OCI-M2 (cell line): Measurements from ENCODE around the gene ZNRF3.
"Not testable (repeated sequence)": the region's sequence is repeated elsewhere in the genome, so short reads cannot be mapped to it uniquely, and the experiment has no call there.

Experiments
- DNase-seq: peaks from one replicate; lab custom pipeline; 2025; ENCODE audit not compliant: unreplicated experiment; lab: John Stamatoyannopoulos, UW

The ZNRF3 gene

DNA sequence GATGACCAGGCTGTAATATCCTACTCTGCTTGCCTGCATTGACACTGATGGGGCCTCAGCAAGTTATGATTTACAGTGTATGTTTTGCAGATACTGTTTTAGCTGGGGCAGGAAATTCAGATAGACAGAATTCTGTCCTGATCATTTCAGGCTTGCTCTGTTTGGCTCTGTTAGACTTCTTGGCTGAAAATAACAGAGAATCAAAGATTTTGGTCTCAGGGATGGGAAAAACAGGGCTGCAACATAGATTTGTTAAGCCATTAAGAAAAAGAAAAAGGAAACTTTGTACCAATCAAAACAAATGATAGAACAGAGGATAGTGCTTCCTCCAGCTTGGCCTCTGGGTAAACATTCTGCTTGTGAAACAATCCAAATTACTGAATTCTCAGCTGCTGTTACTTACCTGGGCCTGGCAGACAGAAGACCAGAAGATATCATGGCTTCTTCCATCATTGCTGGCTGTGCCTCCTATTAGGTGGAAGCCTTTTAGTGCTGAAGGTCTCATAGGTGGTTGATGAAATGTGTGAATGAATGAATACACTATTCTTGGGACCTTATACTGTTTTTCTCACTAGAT is 22.0 kb downstream of the ZNRF3 start:
- DNase-seq = no peak

DNA sequence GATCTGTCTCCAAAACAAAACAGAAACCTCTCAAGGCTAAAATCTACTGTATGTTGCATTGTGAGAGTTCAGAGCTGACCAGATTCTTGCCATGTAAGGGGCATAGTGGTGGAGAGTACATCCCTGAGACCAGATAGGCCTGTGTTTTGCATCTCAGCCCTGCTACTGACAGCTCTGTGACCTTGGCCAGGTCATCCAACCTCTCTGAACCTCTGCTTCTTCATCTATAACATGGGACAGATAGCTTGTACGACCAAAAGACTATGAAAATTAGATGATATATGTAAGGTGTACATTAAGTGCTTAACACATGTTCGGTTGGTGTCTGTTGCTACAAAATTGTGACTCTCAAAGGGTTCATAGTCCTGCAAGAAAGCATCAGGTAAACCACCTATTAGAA is 22.9 kb downstream of the ZNRF3 start:
- no peak for DNase-seq

DNA sequence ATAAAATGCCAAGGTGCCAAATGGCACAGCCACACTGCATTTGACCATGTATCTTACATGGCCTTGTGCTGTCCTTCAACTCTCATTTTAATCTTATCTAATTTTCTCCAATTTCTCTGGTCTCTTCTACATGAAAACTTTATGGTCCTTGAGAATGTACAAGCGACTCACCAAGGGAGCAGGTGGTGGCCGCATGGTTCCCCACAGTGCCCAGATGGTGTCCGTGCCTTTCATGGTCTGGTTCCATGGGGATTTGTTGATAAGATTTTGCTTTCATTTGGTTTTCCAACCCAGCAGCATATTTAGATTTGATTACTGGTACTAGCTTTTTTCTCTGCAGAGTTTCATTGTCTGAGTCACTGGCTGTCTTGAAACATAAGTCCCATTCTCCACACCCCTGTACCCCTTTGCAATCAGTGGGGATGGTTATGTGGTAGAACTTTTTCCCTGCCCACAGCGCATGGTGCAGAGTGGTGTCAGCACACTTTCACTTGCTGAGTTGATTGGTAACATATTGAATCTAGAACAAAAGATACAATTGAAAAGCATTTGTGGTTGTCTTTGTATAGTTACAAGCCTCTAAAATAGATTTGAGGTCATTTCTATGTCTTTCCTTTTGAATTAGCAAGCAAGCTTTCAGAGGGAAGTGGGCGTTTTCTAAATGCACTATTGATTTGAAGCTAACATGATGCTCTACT is 24.1 kb downstream of the ZNRF3 start:
- DNase-seq = no peak

DNA sequence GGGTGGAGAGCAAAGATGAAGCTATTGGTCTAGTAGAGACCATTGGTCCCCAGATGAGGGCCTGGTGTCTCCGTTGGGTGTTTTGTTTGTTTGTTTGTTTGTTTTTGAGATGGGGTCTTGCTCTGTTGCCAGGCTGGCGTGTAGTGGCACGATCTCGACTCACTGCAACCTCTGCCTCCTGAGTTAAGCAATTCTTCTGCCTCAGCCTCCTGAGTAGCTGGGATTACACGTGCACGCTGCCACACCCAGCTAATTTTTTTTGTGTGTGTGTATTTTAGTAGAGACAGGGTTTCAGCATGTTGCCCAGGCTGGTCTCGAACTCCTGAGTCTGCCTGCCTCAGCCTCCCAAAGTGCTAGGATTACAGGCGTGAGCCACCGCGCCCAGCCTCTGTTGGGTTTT is 25.4 kb downstream of the ZNRF3 start:
- not testable (repeated sequence) for DNase-seq

DNA sequence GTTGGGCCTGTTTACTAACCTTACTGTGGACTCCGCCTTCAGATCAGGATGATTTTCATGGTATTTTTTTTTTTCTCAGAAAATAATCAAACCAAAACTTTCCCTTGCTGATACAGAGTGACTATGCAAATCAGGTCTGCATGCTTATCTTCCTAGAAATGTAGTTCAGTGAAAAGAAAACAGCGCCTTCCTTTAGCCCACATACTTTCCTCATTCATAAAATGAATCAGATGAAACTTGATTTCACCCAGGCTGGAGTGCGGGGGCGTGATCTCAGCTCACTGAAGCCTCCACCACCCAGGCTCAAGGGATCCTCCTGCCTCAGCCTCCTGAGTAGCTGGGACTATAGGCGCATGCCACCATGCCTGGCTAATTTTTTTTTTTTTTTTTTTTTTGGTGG is 26.0 kb downstream of the ZNRF3 start:
- no peak for DNase-seq

DNA sequence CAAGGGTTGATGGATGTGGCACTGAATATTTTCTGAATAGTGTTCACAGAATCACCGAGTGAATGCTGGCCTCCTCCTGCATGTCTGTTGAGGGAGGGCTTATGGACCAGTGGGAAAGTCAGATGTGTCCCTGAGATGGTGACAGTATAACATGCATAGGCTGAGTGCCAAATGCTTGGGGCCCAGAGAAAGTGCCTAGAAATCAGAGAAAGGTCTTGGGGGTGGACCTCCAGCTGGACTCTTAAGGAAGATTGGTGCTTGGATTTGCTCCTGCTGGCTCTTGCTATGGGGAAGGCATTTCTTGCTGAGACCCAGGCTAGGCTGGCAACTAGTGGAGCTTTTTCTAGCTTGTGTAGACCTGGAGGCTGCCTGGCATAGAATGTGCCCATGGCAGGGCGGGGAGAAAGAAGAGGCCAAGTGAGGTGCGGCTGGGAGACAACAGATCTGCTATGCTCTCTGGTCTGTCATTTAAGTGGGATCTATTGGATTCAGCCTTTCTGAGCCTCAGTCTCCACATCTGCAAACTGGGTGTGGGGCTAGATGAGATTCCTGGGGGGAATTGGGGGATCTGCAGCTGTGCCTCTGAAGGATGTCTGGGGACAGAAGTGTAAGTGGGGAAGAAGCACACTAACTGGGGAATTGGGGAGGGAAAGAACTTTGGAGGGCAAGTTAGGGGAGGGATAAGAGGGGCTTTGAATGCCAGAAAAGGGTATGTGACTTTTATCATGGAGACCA is 27.4 kb downstream of the ZNRF3 start:
- DNase-seq = no peak

DNA sequence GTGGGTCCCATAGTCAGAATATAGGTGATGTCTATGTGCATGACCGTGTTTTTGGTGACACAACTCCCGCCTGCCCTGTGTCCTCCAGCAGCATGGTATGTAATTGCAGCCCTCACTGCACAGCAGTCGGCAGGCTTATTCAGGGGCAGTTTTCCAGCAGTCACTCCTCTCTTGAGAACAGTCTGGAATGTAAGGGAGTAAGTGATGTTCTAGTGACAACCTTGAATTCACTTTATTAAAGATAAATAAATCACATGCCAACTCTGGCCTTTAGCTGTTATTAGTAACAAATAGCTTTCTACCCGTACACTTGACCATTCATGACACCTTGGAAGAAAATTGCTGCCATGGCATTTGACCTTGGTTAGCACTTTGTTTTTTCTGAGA is 27.9 kb downstream of the ZNRF3 start:
- no peak for DNase-seq

DNA sequence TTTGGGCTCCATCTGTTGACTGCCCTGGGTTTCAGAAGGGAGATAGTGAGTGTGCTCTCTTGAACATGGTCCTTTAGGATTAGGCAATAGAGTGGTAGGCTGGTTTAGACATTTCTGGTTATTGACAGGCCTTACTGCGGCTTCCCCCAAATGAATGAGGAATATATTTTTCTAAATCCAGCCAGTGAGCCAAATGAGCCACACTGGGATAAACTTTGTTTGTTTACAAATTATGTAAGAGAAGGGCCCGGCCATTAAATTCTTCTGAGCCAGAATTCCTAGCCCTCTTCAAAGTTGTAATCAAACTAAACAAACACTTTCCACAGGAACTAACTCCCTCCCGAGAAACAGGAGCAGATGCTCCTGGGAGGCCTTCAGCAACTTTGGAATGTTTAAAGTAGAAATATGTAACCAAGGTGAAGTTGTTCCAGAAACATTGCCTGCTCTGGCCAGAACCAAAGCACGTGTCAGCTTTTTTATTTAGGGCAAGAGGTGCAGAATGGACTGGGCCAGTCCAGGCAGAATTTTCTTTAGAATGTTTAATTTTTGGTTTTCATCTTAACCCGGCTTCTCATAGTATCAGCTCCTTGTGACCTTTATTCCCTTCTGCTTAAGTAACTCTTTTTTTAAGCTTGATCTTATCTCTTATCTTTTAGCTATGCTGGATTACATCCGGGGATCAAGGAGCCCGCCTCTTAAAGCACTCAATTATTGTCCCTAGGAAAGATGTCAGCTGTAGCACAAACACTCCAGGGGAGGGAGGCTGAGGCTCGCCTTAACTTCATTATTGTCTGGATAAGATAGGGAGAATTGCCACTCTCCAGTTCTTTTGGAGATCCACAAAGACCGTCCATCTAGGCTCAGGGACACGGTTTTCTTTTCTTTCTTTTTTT is 28.7 kb downstream of the ZNRF3 start:
- no peak for DNase-seq

DNA sequence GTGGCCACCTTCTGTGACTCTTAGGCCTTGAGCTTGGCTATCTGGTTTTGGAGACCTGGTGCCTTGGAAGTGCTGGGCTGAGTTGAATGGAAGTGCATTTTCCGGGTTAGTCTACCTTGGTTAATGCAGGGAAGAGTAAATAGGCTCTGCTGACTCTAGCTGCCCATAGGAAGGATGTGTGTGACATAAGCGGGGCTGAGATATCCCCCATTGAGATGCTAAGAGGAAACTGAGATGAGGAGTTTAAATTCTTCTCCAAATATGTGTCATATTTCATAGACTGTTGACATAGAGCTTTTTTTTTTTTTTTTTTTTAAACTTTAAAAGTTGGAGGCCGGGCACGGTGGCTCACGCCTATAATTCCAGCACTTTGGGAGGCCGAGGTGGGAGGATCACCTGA is 30.8 kb downstream of the ZNRF3 start:
- no peak for DNase-seq

DNA sequence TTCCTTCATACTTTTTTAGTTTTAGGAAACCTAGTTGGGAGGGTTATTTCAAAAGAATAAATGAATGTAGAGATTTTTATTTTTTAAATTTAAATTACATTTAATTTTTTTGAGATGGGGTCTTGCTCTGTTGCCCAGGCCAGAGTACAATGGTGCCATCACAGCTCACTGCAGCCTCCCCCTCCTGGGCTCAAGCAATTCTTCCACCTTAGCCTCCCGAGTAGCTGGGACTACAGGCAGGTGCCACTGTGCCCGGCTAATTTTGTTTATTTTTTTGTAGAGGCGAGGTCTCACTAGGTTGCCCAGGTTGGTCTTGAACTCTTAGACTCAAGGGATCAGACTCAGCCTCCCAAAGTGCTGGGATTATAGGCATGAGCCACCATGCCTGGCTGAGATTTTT is 32.6 kb downstream of the ZNRF3 start:
- DNase-seq = no peak

DNA sequence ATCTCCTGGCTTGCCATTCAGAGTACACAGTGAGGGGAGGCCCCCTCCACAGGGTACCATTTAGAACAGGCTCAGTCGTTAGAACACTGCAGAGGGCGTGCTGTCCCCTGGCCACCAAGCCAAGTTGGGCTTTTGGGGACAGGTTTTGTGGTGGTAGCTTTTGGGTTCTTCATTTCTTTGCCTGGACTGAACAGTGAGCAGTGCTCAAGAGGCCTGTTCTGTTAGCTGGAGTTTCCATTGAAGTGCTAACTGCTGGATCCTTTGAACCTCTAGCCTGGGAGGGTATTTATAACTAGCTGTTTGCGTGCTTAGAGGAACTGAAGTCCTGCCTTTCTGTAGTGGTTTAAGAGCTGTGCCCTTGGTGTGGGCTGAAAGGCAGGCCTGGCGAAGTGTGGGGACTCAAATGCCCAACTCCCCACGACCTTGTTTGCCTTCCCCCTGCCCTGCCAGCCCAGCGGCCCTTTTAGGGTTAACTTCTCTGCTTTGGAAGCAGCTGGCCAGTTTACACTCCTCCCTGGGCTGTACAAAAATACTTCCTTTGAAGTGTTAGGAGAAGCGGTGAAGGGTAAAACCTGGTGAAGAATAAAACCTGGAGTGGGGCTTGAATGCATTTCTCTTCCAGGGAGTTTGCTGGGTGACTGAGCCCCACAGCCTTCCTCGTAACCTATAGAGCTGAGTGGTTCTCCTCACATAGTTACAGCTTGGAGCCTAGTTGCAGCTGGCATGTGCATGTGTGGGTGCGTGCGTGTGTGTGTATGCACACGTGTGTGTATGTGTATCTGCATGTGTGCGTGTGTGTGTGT is 34.6 kb downstream of the ZNRF3 start:
- DNase-seq = no peak

DNA sequence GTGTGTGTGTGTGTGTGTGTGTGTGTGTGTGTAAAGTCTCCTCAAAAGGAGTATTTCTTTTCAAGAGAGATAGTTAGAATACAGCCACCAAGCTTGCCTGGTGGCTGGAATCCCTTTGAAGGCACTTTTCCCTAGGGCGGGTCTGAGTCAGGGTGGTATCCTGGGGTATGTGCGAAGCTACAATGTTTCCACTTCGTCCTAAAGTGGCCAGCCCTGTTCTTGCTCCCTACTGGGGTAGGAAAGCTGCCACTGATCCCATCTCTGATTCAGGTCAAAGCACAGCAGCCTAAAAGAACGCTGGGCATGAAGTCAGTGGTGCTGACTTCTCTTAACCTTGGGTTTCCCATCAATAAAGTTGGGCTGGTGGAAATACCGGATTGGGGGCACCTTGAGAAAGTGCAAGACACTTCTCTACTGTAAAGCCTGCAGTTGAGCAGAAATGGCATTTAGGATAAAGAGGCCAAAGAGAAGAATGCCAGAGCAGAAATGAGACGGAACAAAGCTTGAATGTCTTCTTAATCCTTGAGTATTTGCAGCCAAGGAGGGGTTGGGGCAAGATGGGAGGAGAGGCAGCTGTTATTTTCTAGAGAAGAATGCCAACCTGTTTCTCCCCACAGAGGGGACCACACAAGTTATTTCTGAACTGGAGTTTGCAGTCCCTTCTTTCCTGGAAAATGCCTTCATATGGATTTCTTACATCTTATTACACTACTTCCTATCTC is 35.3 kb downstream of the ZNRF3 start:
- no peak for DNase-seq

DNA sequence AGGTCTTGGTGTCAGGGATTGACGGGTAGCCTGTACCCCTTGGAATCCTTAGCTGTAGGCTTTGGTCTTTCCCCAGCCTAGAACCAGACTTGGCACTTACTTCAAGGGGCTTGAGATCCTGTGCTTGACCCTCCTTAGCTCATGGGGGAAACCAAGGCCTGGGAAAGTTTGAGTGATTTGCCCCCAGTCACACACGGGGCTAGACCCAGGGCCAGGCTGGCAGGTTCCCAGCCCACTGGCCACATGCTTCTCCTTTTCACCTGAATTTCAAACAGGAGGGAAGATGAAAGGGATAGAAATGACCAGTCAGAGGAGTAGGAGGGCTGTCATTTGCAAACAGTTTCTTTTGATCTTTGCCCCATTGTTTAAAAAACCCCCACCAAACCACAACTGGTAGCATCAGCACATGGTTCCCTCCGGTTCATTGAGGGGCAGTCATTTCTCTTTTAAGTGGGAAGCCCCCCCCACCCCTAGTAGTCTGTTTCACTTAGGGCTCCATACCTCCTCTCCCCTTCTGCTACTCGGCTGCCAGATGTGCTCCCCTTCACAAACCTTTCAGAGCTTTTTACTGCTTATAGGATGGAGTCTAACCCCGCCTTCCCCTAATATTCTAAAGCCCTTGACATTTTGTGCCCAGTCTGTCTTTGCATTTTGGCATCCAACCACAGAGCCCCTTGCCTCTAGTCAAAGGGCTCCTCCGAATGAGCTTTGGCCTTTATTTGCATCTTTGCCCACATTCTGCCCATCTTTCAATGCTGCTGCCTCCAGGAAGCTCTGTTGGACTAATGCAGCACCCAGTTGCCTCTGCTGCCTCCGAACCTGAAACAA is 37.6 kb downstream of the ZNRF3 start:
- DNase-seq = no peak

DNA sequence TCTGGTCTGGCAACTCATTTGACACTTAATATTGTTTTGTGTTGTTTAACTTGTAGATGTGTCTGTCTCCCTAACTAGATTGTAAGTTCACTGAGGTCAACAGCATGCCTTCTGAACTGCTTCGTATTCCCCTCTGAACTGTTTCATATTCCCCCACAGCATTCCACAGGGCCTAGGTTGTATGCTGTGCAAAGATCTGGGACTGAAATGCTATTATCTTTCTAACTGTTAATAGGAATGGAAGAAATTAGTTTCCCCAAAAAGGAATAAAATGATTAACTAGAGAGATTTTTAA is 38.2 kb downstream of the ZNRF3 start:
- no peak for DNase-seq

DNA sequence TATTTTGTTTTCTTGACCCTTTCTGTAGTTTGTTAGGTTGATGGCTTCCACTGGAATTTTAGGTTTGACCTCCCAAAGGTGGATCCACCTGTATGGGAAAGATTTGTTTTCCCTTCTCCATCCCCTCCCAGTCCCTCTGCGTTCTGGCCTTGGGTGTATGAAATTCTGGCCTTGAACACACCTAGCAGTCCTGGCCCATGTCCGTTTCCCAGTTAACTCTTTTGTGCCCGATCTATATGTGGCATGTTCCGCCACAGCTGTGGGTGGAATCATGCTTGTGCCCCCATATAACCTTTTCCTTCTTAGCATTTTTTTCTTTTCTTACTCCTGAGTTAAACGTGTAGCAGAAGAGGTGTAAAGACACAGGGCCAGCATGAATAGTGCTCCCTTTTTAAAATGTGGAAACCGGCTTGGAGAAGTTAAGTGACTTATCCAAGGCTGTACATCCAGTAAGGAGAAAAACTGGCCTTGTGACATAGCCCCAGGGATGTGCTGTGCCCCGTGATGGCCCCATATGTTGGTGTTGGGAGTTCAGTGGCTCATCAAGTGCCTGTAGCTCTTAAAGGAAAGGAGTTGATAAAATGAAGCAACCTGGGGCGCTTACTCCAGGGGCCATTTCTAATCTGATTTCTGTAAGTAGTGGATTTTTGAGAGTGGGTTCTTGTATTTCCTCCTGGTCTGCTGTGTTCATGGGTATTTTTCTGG is 39.3 kb downstream of the ZNRF3 start:
- DNase-seq = no peak

DNA sequence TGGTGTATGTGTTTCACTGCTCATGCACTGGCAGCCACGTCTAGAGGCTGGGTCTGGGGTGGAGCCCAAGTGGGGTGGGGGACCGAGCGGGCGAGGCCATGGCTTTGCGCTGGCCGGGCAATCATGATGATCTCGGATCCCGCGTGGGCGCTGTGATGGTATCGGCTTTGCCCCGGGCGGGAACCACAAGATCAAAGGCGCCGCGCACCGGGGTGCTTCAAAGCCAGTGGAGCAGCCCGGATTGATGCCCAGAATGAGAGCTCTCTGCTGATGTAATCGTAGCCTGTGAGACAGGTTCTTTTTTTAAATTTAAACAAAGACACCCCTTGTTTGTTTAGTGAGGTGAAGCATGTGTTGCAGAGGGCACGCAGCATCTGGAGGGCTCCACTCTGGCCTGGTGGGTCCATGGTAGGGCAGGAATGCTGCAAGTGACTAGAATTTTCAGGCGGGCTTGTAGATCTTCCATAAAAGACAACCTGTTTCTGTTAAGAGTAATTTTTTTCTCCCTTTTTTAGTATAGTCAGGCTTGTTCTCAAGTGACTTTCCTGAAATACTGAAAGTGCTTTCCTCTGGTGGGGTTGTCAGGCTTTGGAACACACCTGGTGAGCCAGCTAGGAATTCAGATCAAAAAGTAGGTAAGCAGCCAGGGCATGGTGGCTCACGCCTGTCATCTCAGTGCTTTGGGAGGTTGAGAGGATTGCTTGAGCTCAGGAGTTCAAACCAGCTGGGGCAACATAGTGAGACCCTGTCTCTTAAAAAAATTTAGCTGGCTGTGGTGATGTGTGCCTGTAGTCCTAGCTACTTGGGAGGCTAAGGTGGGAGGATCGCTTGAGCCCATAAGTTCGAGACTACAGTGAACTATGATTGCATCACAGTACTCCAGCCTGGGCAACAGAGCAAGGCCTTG is 40.7 kb downstream of the ZNRF3 start:
- DNase-seq = no peak

DNA sequence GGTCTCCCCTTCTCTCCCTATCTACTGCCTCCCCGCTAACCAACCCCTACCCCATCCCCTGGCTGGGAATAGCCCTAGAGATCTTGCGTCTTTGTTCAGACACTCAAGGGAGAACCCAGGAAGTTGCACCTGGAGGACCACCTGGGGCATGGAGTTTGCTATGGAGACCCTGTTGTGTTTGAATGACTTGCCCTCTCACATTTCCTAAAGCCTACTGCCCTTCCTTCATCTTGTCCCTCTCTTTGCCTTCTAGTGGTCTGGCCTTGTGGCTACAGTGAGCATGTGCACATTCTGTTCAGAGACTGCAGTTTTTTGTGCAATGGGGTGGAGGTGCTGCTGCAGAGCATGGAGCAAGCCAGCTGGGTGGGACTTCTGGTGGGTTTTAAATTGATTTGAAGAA is 42.5 kb downstream of the ZNRF3 start:
- DNase-seq = no peak

DNA sequence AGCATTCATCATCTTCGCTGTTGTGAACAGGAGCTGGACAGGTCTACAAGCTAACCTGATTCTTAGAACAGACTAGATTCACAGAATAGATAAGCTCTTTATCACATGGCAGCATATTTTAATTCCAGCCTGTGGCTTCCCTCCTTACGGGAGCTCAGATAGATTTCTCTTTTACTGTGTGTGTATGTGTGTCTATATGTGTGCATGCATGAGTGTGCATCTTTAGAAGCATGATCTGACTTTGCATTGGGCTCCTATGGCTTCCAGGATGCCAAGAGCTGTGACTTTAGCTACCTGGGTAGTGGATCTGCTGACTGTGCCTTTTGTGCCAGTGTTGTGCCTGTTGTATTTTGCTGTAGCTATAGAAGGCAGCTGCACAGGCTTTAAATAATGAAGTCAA is 44.3 kb downstream of the ZNRF3 start:
- no peak for DNase-seq
